Testis (tissue), 3 donors: ENCODE measurements around the gene MEGF6. TPM values are rescaled to one million over a fixed set of nuclear protein-coding genes. Genes with fewer than 3 reads are reported as not detected.

Experiments
- DNase-seq: peaks from one replicate; pipeline ENCODE4 v3.0.0-alpha.2; 2019
- H3K27ac ChIP-seq, 2 donors: fragments of 200-600 bp; sonication (generic); one replicate each; pipeline ENCODE4 v1.5.1; 2019
- H3K27me3 ChIP-seq: fragments of 200-600 bp; sonication (generic); one replicate; pipeline ENCODE4 v1.5.1; 2019
- H3K36me3 ChIP-seq: fragments of 200-600 bp; sonication (generic); one replicate; pipeline ENCODE4 v1.5.1; 2017; ENCODE audit warnings: low read depth; ENCODE audit errors: missing control alignments
- H3K4me1 ChIP-seq: fragments of 200-600 bp; sonication (generic); one replicate; pipeline ENCODE4 v1.5.1; 2019
- H3K4me3 ChIP-seq, 2 donors: fragments of 200-600 bp; sonication (generic); one replicate each; pipeline ENCODE4 v1.5.1; 2017 to 2019
- H3K9me3 ChIP-seq: fragments of 200-600 bp; sonication (generic); one replicate; pipeline ENCODE4 v1.5.1; 2017
- CTCF ChIP-seq, 3 experiments: fragments of 450-650 bp in 2 of 3; fragments of 200-600 bp in 1 of 3; sonication (generic) in 1 of 3; IDR thresholded peaks; one replicate each; pipeline ENCODE4 v1.5.1; 2016 to 2019; ENCODE audit warnings: antibody characterized with exemption in 3 of 3, mild to moderate bottlenecking in 2 of 3, moderate library complexity in 1 of 3
- POLR2A ChIP-seq: fragments of 450-650 bp; IDR thresholded peaks from one replicate; pipeline ENCODE4 v1.6.1; 2017; ENCODE audit warnings: antibody characterized with exemption, mild to moderate bottlenecking, moderate library complexity
- WGBS, 2 donors: methylation state at CpG; one replicate each; pipeline ENCODE4 v1.1.5; 2018; 5-methylcytosine and 5-hydroxymethylcytosine counted together
- intact Hi-C: fragments of 100-400 bp; cut with DNase I; formaldehyde crosslinking; loops from one replicate; pipeline ENCODE4 v1.15.1; 2023; ENCODE audit warnings: low total_unique reads
- polyA plus RNA-seq: library from polyadenylated mRNA; stranded (reverse); fragments of 350-450 nt; fragmentation: Illumina TruSeq; extraction: RNeasy Lipid Tissue Mini Kit (QIAGEN cat#74804); gene quantifications from one replicate; pipeline ENCODE4 v1.2.3, GENCODE V29; 2014; ENCODE audit warnings: low read depth, low replicate concordance; ENCODE audit not compliant: insufficient read depth
- total RNA-seq, 2 donors: library from RNA; depleted of rRNA; stranded (reverse); fragments of >200 nt; gene quantifications; one replicate each; pipeline ENCODE4 v1.2.3, GENCODE V29; 2016

MEGF6 gene
- total and polyA plus RNA-seq, 3 donors from 2014 or later = 9.0 to 26.4 (median 16.1) TPM

- Histone ChIP-seq H3K4me3 (peak overlapping the region; percentile 51 to 67), H3K27ac (peak overlapping the region in 1 of 2 donors; percentile 61), H3K4me1 (peaks cover 4% of the 10 kb centered on the region), H3K36me3 (no peaks in the 10 kb centered on the region), H3K9me3 (no peaks in the 10 kb centered on the region), H3K27me3 (no peaks in the 10 kb centered on the region)
- no peak for DNase-seq
- intact Hi-C loops = no loop called here
- 45% methylated on average over 32 of the region's 32 CpGs; no CpG with 5 or more reads in 1 of the 2 donors for WGBS, 2 donors
- TF ChIP-seq CTCF (IDR thresholded peaks at IDR 0.05) (no peak), POLR2A (no peak)
Observed at GRCh38 chr1:3530086-3530925, 81.0 kb downstream of the MEGF6 start.

GRCh38 chr1:3529099-3529729, 82.1 kb downstream of the MEGF6 start:
- no peak overlapping the region for H3K4me3 ChIP-seq
- H3K27ac ChIP-seq = no peak overlapping the region
- TF ChIP-seq POLR2A = no peak
- no peak for TF ChIP-seq CTCF (IDR thresholded peaks at IDR 0.05)
- H3K36me3 ChIP-seq = no peaks in the 10 kb centered on the region
- peaks cover 4% of the 10 kb centered on the region for H3K4me1 ChIP-seq
- intact Hi-C loops = no loop called here
- no peaks in the 10 kb centered on the region for H3K9me3 ChIP-seq
- no peaks in the 10 kb centered on the region for H3K27me3 ChIP-seq
- 69 to 89% methylated on average over 6 to 17 of the region's 17 CpGs for WGBS, 2 donors
- peak; percentile 26 for DNase-seq

GRCh38 chr1:3527774-3528173, 83.5 kb downstream of the MEGF6 start:
- 87 to 92% methylated on average over 11 to 12 of the region's 12 CpGs for WGBS, 2 donors
- no peak overlapping the region for H3K27ac ChIP-seq
- no peaks in the 10 kb centered on the region for H3K27me3 ChIP-seq
- intact Hi-C loops = no loop called here
- H3K9me3 ChIP-seq = no peaks in the 10 kb centered on the region
- no peak overlapping the region for H3K4me3 ChIP-seq
- no peak for DNase-seq
- TF ChIP-seq POLR2A (no peak), CTCF (IDR thresholded peaks at IDR 0.05) (no peak)
- peaks cover 4% of the 10 kb centered on the region for H3K4me1 ChIP-seq
- no peaks in the 10 kb centered on the region for H3K36me3 ChIP-seq

GRCh38 chr1:3525551-3526482, 85.5 kb downstream of the MEGF6 start:
- TF ChIP-seq CTCF (IDR thresholded peaks at IDR 0.05) = no peak
- no peak for TF ChIP-seq POLR2A
- 80 to 87% methylated on average over 15 to 24 of the region's 24 CpGs for WGBS, 2 donors
- H3K4me1 ChIP-seq = no peaks in the 10 kb centered on the region

More at GRCh38 chr1:3525551-3526482, 85.5 kb downstream of the MEGF6 start:
- Histone ChIP-seq H3K4me3 (no peak overlapping the region), H3K27me3 (no peaks in the 10 kb centered on the region), H3K9me3 (no peaks in the 10 kb centered on the region), H3K36me3 (no peaks in the 10 kb centered on the region), H3K27ac (no peak overlapping the region)
- no peak for DNase-seq
- intact Hi-C loops = no loop called here
